Endothelial cell of umbilical vein (primary cell): ENCODE results near the gene MRPL58. TPM values are rescaled to one million over a fixed set of nuclear protein-coding genes. Genes with fewer than 3 reads are reported as not detected.

Source experiments
- BruUV-seq: library from RNA; stranded (reverse); fragments of 400-500 nt; replicated peaks from 2 replicates; lab custom pipeline; 2021; lab: Mats Ljungman, UMichigan
- CTCF ChIA-PET: fragments of 300-600, 350-600 bp; sonication (Branson Sonifier 250); formaldehyde crosslinking; loops from one replicate; lab custom pipeline; 2021; ENCODE audit warnings: antibody characterized with exemption, inconsistent platforms; lab: Charles Lee
- POLR2A ChIA-PET: fragments of 300-600, 350-600 bp; sonication (Branson Sonifier 250); formaldehyde crosslinking; loops from one replicate; lab custom pipeline; 2021; ENCODE audit warnings: antibody characterized with exemption, inconsistent platforms; lab: Charles Lee
- DNase-seq: peaks from one replicate; pipeline ENCODE4 v3.0.0-alpha.2; 2011; ENCODE audit warnings: low read depth, low spot score
- FAIRE-seq: peaks from 2 replicates; lab custom pipeline; 2011; peaks lifted over from hg19 to GRCh38; lab: Jason Lieb, UNC
- H2AFZ ChIP-seq: 2 replicates; pipeline ENCODE4 v1.6.0; 2012; ENCODE audit warnings: low read depth, low read length, control low read depth, inconsistent platforms
- H3K27ac ChIP-seq: 2 replicates; pipeline ENCODE4 v1.5.1; 2011; ENCODE audit warnings: low read depth, mild to moderate bottlenecking, control low read depth, low read length, moderate library complexity; ENCODE audit not compliant: insufficient read depth
- H3K27me3 ChIP-seq, 2 experiments: 2 replicates each; pipeline versions ENCODE4 v1.6.0 to v1.6.1; 2011; ENCODE audit warnings: low read length in 2 of 2, mixed read lengths in 1 of 2; ENCODE audit not compliant: control insufficient read depth in 2 of 2, insufficient read depth in 2 of 2
- H3K36me3 ChIP-seq, 2 experiments: 2 replicates in 1 of 2; 3 replicates in 1 of 2; pipeline ENCODE4 v1.5.1; 2011; ENCODE audit warnings: low read length in 2 of 2, mild to moderate bottlenecking in 1 of 2, moderate library complexity in 1 of 2; ENCODE audit not compliant: control insufficient read depth in 2 of 2, insufficient read depth in 2 of 2; ENCODE audit errors: extremely low read depth in 1 of 2
- H3K4me1 ChIP-seq: 3 replicates; pipeline ENCODE4 v1.5.1; 2011; ENCODE audit warnings: mild to moderate bottlenecking, low read length; ENCODE audit not compliant: control insufficient read depth, insufficient read depth; ENCODE audit errors: extremely low read depth
- H3K4me2 ChIP-seq: 2 replicates; pipeline ENCODE4 v1.6.1; 2011; ENCODE audit warnings: low read length, control low read depth, mixed read lengths; ENCODE audit not compliant: insufficient read depth
- H3K4me3 ChIP-seq, 3 experiments: fragments of 200-600 bp in 1 of 3; sonication (generic), shearing (Covaris generic) in 1 of 3; replicated peaks in 1 of 3; 2 replicates each; pipeline ENCODE4 v1.5.1; 2011 to 2016; ENCODE audit warnings: control low read depth in 3 of 3, low read length in 3 of 3, mild to moderate bottlenecking in 2 of 3, inconsistent platforms in 1 of 3, low read depth in 1 of 3, moderate library complexity in 1 of 3; ENCODE audit not compliant: insufficient read depth in 1 of 3
- H3K79me2 ChIP-seq: 2 replicates; pipeline ENCODE4 v1.6.0; 2012; ENCODE audit warnings: low read length, inconsistent platforms; ENCODE audit not compliant: control insufficient read depth, insufficient read depth
- H3K9ac ChIP-seq: replicated peaks from 2 replicates; pipeline ENCODE3; 2011; ENCODE audit warnings: low read length, control low read depth; ENCODE audit not compliant: insufficient read depth; ENCODE audit errors: extremely low read depth
- H3K9me1 ChIP-seq: replicated peaks from 3 replicates; pipeline ENCODE4 v1.6.0; 2011; ENCODE audit warnings: mild to moderate bottlenecking, low read length; ENCODE audit not compliant: control insufficient read depth, insufficient read depth; ENCODE audit errors: extremely low read depth
- H3K9me3 ChIP-seq: replicated peaks from 2 replicates; pipeline ENCODE4 v1.5.1; 2012; ENCODE audit warnings: low read length, inconsistent platforms; ENCODE audit not compliant: control insufficient read depth, insufficient read depth
- H4K20me1 ChIP-seq: replicated peaks from 2 replicates; pipeline ENCODE3; 2011; ENCODE audit warnings: mild to moderate bottlenecking, low read length; ENCODE audit not compliant: control insufficient read depth, insufficient read depth; ENCODE audit errors: extremely low read depth
- CTCF ChIP-seq, 2 donors: IDR thresholded peaks; 1 replicate in 1 of 2; 2 replicates in 1 of 2; pipeline ENCODE4 v1.5.1; 2011; ENCODE audit warnings: low read length in 2 of 2, mild to moderate bottlenecking in 2 of 2, moderate library complexity in 2 of 2, control low read depth in 1 of 2, inconsistent platforms in 1 of 2, low read depth in 1 of 2; ENCODE audit not compliant: insufficient read depth in 1 of 2; ENCODE audit errors: extremely low read depth in 1 of 2
- EZH2 ChIP-seq: IDR thresholded peaks from 2 replicates; pipeline ENCODE4 v1.6.1; 2012; ENCODE audit warnings: borderline replicate concordance, low read depth, mild to moderate bottlenecking, moderate library complexity, low read length, inconsistent platforms; ENCODE audit not compliant: severe bottlenecking
- FOS ChIP-seq: IDR thresholded peaks from 2 replicates; pipeline ENCODE4 v1.6.1; 2011; ENCODE audit warnings: mild to moderate bottlenecking, low read length, moderate library complexity, borderline replicate concordance; ENCODE audit not compliant: insufficient read depth
- GATA2 ChIP-seq: IDR thresholded peaks from 2 replicates; pipeline ENCODE4 v1.7.0; 2011; ENCODE audit warnings: low read depth, mild to moderate bottlenecking, moderate library complexity, mixed read lengths, low read length; ENCODE audit not compliant: insufficient read length, insufficient read depth
- JUN ChIP-seq: IDR thresholded peaks from 2 replicates; pipeline ENCODE4 v1.6.1; 2011; ENCODE audit warnings: borderline replicate concordance, low read depth; ENCODE audit not compliant: insufficient read length, insufficient read depth
- MAX ChIP-seq: IDR thresholded peaks from 2 replicates; pipeline ENCODE4 v1.6.1; 2011; ENCODE audit not compliant: insufficient read depth, insufficient read length
- MYC ChIP-seq: IDR thresholded peaks from one replicate; pipeline ENCODE4 v1.6.1; 2011; ENCODE audit warnings: mild to moderate bottlenecking, low read depth, low read length
- POLR2A ChIP-seq: IDR thresholded peaks from 2 replicates; pipeline ENCODE4 v1.6.1; 2012; ENCODE audit warnings: low read depth, mild to moderate bottlenecking, control low read depth, low read length
- POLR2AphosphoS5 ChIP-seq: IDR thresholded peaks from 2 replicates; pipeline ENCODE4 v1.6.1; 2012; ENCODE audit warnings: low read depth, mild to moderate bottlenecking, control low read depth, low read length, moderate library complexity; ENCODE audit not compliant: insufficient read depth
- dilution Hi-C: fragments of 300-500 bp; cut with MboI; formaldehyde crosslinking; loops from one replicate; pipeline ENCODE4 v1.15.0; 2019; ENCODE audit warnings: low sequenced_read_pairs; ENCODE audit not compliant: extremely low pct_ligation_motif_present
- intact Hi-C: fragments of 100-400 bp; cut with micrococcal nuclease; formaldehyde crosslinking; loops from one replicate; pipeline ENCODE4 v1.10.0; 2022
- polyA plus RNA-seq, 4 experiments: library from polyadenylated mRNA; depleted of rRNA in 3 of 4; stranded (reverse) in 3 of 4; unstranded in 1 of 4; fragments of >200 nt; gene quantifications; 2 replicates each; pipeline versions ENCODE4 v1.2.1 to v1.2.3, GENCODE V29; 2011 to 2012; ENCODE audit warnings: missing spikeins in 1 of 4
- total RNA-seq: library from RNA; stranded (reverse); gene quantifications from 2 replicates; pipeline ENCODE4 v1.2.3, GENCODE V29; 2021

Gene MRPL58
- total and polyA plus RNA-seq, 2 donors (not counting 3 experiments of a cell fraction or from before 2014, with no cell fraction given): 38.0 to 43.7 TPM

DNA sequence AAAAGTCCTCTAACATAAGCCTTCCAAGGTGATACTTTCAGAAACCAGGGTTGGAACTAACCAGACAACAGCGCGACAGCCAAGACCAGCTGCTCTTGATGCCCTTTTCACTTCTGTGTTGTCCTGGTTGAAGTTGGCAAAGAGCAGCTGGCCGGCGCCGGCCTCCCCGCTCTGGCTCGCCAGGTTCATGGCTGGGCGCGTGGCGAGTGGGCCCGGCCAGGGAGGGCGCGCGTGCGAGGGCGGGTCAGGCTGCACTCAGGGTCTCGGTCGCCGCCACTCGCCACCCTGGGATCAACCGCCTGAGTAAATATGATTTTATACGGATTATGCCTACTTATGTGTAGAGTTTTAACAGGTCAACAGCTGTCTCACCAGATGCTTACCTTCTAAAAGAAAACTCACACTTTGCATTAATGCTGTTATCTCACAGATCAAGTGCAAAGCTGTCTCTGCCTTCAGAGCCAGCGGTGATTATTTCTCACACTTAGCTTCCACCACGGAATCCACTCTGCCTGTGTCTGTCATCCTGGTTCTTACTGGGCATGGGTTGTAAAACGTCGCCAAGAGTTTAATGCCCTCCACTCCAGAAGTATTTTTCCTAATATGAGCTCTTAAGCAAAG lies 48.1 kb downstream of the MRPL58 start:
- Histone ChIP-seq H2AFZ (no peak overlapping the region), H3K36me3 (peaks cover 8 to 29% of the 10 kb centered on the region in 2 experiments), H3K79me2 (no peaks in the 10 kb centered on the region), H3K4me1 (peaks cover 2% of the 10 kb centered on the region), H3K9me3 (no peaks in the 10 kb centered on the region), H3K27ac (no peak overlapping the region), H3K4me3 (no peak overlapping the region), H4K20me1 (no peaks in the 10 kb centered on the region), H3K27me3 (no peaks in the 10 kb centered on the region), H3K9ac (no peak overlapping the region), H3K9me1 (no peaks in the 10 kb centered on the region), H3K4me2 (no peak overlapping the region)
- dilution Hi-C loops: no loop called here
- intact Hi-C loops: no loop called here
- no peak for DNase-seq
- CTCF ChIA-PET: interaction anchor here (0.9 to 6.1 kb wide), 32 partner anchors 9 to 210 kb away, joined by 3 to 80 read pairs (median 6); partner anchors contain the start of genes ARMC7, ATP5PD, KCTD2 and MIF4GD
- no TSS peak for BruUV-seq
- TF ChIP-seq MYC (no peak), FOS (no peak), JUN (no peak), MAX (no peak), GATA2 (no peak), POLR2A (no peak), EZH2 (no peak), POLR2AphosphoS5 (no peak), CTCF (IDR thresholded peaks at IDR 0.05; ENCODE audit: extremely low read depth in 1 of 2, insufficient read depth in 1 of 2, low read depth in 1 of 2, low read length in 2 of 2) (no peak)
- POLR2A ChIA-PET: interaction anchor here (0.9 to 1.0 kb wide), 2 partner anchors 45 to 53 kb away, joined by 3 to 6 read pairs; no protein-coding TSS in a partner anchor
- no peak for FAIRE-seq
